HCT116 (cell line): ENCODE results near the gene THOC1. TPM values are rescaled to one million over a fixed set of nuclear protein-coding genes. Genes with fewer than 3 reads are reported as not detected.

Experiments used
- ATAC-seq: fragments of 200-7000 bp; cut with Tn5 transposase; 2 replicates; pipeline ENCODE4 v1.9.1; 2020; ENCODE audit warnings: mild to moderate bottlenecking, moderate library complexity
- BruUV-seq: library from RNA; stranded (reverse); fragments of 400-500 nt; replicated peaks from 2 replicates; lab custom pipeline; 2021; lab: Mats Ljungman, UMichigan
- CTCF ChIA-PET: fragments of 300-600 bp; sonication (Branson Sonifier 250); formaldehyde crosslinking; loops from one replicate; lab custom pipeline; 2021; ENCODE audit warnings: antibody characterized with exemption; lab: Charles Lee
- POLR2A ChIA-PET: fragments of 300-600, 350-600 bp; sonication (Branson Sonifier 250); formaldehyde crosslinking; loops from one replicate; lab custom pipeline; 2021; ENCODE audit warnings: antibody characterized with exemption; lab: Charles Lee
- RAD21 ChIA-PET, 2 experiments: fragments of 300-600 bp; sonication (Branson Sonifier 250); formaldehyde crosslinking; loops; one replicate each; lab custom pipeline; 2023; ENCODE audit warnings: low total read pairs in 2 of 2; ENCODE audit not compliant: uncharacterized antibody in 2 of 2, unreplicated experiment in 2 of 2, low non-redundant PET in 1 of 2; lab: Charles Lee
- DNase-seq: peaks from one replicate; pipeline ENCODE4 v3.0.0-alpha.2; 2010; ENCODE audit warnings: low read depth, low spot score
- H2AFZ ChIP-seq: fragments of 200-600 bp; shearing (Covaris generic), sonication (generic); 2 replicates; pipeline ENCODE4 v1.6.1; 2017; ENCODE audit warnings: low read depth, mixed run types, mixed read lengths, antibody characterized with exemption, low read length; ENCODE audit not compliant: poor library complexity, severe bottlenecking
- H3K27ac ChIP-seq: 2 replicates; pipeline ENCODE4 v1.5.1; 2012; ENCODE audit warnings: low read depth, low read length
- H3K27me3 ChIP-seq: fragments of 200-600 bp; sonication (generic); 2 replicates; pipeline ENCODE4 v1.6.1; 2016; ENCODE audit warnings: mixed run types, low read length, mixed read lengths; ENCODE audit not compliant: insufficient read depth
- H3K36me3 ChIP-seq, 2 experiments: fragments of 200-500 bp in 1 of 2; fragments of 200-600 bp in 1 of 2; sonication (Bioruptor generic) in 1 of 2; sonication (generic) in 1 of 2; 2 replicates each; pipeline versions ENCODE4 v1.5.1 to v1.6.1; 2014 to 2016; ENCODE audit warnings: low read length in 2 of 2, inconsistent platforms in 1 of 2, mixed read lengths in 1 of 2, mixed run types in 1 of 2; ENCODE audit not compliant: insufficient read depth in 2 of 2, control insufficient read depth in 1 of 2
- H3K4me1 ChIP-seq, 2 experiments: fragments of 200-600 bp in 1 of 2; sonication (generic) in 1 of 2; 2 replicates each; pipeline versions ENCODE4 v1.5.1 to v1.6.1; 2012 to 2017; ENCODE audit warnings: low read length in 2 of 2, inconsistent platforms in 1 of 2, mild to moderate bottlenecking in 1 of 2, mixed read lengths in 1 of 2, mixed run types in 1 of 2, moderate library complexity in 1 of 2; ENCODE audit not compliant: insufficient read depth in 2 of 2, control insufficient read depth in 1 of 2
- H3K4me2 ChIP-seq: fragments of 200-600 bp; sonication (generic); 2 replicates; pipeline ENCODE4 v1.6.1; 2017; ENCODE audit warnings: mixed run types, low read length, mixed read lengths
- H3K4me3 ChIP-seq, 2 experiments: fragments of 200-600 bp in 1 of 2; sonication (generic) in 1 of 2; replicated peaks in 1 of 2; 2 replicates each; pipeline ENCODE4 v1.5.1; 2011 to 2016; ENCODE audit warnings: low read length in 2 of 2, control low read depth in 1 of 2, low read depth in 1 of 2, mild to moderate bottlenecking in 1 of 2, mixed read lengths in 1 of 2, mixed run types in 1 of 2
- H3K79me2 ChIP-seq: fragments of 200-600 bp; sonication (generic); 2 replicates; pipeline ENCODE4 v1.6.1; 2017; ENCODE audit warnings: mild to moderate bottlenecking, mixed run types, low read length, moderate library complexity, mixed read lengths; ENCODE audit not compliant: insufficient read depth
- H3K9ac ChIP-seq: fragments of 200-600 bp; sonication (generic); 2 replicates; pipeline ENCODE4 v1.6.1; 2016; ENCODE audit warnings: low read length, mixed read lengths
- H3K9me2 ChIP-seq: fragments of 200-600 bp; sonication (generic), shearing (Covaris generic); 2 replicates; pipeline ENCODE4 v1.6.1; 2017; ENCODE audit warnings: mixed run types, mild to moderate bottlenecking, moderate library complexity; ENCODE audit not compliant: insufficient read depth
- H3K9me3 ChIP-seq, 2 experiments: fragments of 200-500 bp in 1 of 2; fragments of 200-600 bp in 1 of 2; sonication (Bioruptor generic) in 1 of 2; sonication (generic) in 1 of 2; 2 replicates each; pipeline ENCODE4 v1.6.1; 2014 to 2017; ENCODE audit warnings: low read length in 2 of 2, mixed read lengths in 2 of 2, inconsistent platforms in 1 of 2, low read depth in 1 of 2, mild to moderate bottlenecking in 1 of 2, mixed run types in 1 of 2, moderate library complexity in 1 of 2; ENCODE audit not compliant: control insufficient read depth in 1 of 2, insufficient read depth in 1 of 2
- H4K20me1 ChIP-seq: fragments of 200-600 bp; sonication (generic), shearing (Covaris generic); 2 replicates; pipeline ENCODE4 v1.6.1; 2017; ENCODE audit warnings: mixed run types, mild to moderate bottlenecking, moderate library complexity; ENCODE audit not compliant: insufficient read depth
- CBX3 ChIP-seq: IDR thresholded peaks from 2 replicates; pipeline ENCODE4 v1.6.1; 2012; ENCODE audit warnings: low read depth
- EGR1 ChIP-seq: IDR thresholded peaks from 2 replicates; pipeline ENCODE4 v1.6.1; 2012; ENCODE audit warnings: low read depth
- ELF1 ChIP-seq: IDR thresholded peaks from 2 replicates; pipeline ENCODE4 v1.6.1; 2012; ENCODE audit warnings: low read depth, borderline replicate concordance
- EZH2 ChIP-seq: fragments of 200-600 bp; sonication (generic); IDR thresholded peaks from 2 replicates; pipeline ENCODE4 v1.6.1; 2017; ENCODE audit warnings: antibody characterized with exemption, mixed run types
- EZH2phosphoT487 ChIP-seq: fragments of 200-600 bp; IDR thresholded peaks from 2 replicates; pipeline ENCODE4 v1.6.1; 2018; ENCODE audit warnings: antibody characterized with exemption, borderline replicate concordance
- JUND ChIP-seq: IDR thresholded peaks from 2 replicates; pipeline ENCODE4 v1.6.1; 2012
- MAX ChIP-seq: IDR thresholded peaks from 2 replicates; pipeline ENCODE4 v1.6.1; 2012
- POLR2A ChIP-seq: IDR thresholded peaks from 2 replicates; pipeline ENCODE4 v1.7.0; 2011; ENCODE audit warnings: borderline replicate concordance; ENCODE audit not compliant: insufficient read depth, insufficient read length; ENCODE audit errors: extremely low read depth
- POLR2AphosphoS5 ChIP-seq: IDR thresholded peaks from 2 replicates; pipeline ENCODE4 v1.6.1; 2011; ENCODE audit warnings: mild to moderate bottlenecking, low read depth, low read length, moderate library complexity
- RAD21 ChIP-seq: IDR thresholded peaks from 2 replicates; pipeline ENCODE4 v1.6.1; 2012; ENCODE audit warnings: low read depth, mild to moderate bottlenecking
- SIN3A ChIP-seq: IDR thresholded peaks from 2 replicates; pipeline ENCODE4 v1.6.1; 2012; ENCODE audit warnings: low read depth
- SP1 ChIP-seq: IDR thresholded peaks from 2 replicates; pipeline ENCODE4 v1.6.1; 2012; ENCODE audit warnings: low read depth
- SRF ChIP-seq: IDR thresholded peaks from 2 replicates; pipeline ENCODE4 v1.6.1; 2012; ENCODE audit warnings: low read depth
- TCF7L2 ChIP-seq: IDR thresholded peaks from 2 replicates; pipeline ENCODE4 v1.7.0; 2011; ENCODE audit warnings: borderline replicate concordance, inconsistent platforms; ENCODE audit not compliant: insufficient read depth, insufficient read length; ENCODE audit errors: extremely low read depth
- YY1 ChIP-seq: IDR thresholded peaks from 2 replicates; pipeline ENCODE4 v1.6.1; 2011; ENCODE audit warnings: low read length, low read depth, moderate library complexity, mild to moderate bottlenecking; ENCODE audit not compliant: insufficient replicate concordance; ENCODE audit errors: extremely low read depth
- ZFX ChIP-seq: fragments of 450-650 bp; IDR thresholded peaks from 2 replicates; pipeline ENCODE4 v1.6.1; 2017
- ZNF274 ChIP-seq: fragments of 200-500 bp; sonication (Bioruptor generic); IDR thresholded peaks from 2 replicates; pipeline ENCODE4 v1.6.1; 2014; ENCODE audit warnings: mild to moderate bottlenecking, low read depth, low read length, inconsistent platforms
- intact Hi-C: fragments of 100-400 bp; cut with micrococcal nuclease; formaldehyde crosslinking; loops from 2 replicates; pipeline ENCODE4 v1.10.0; 2022
- total RNA-seq: library from RNA; stranded (reverse); gene quantifications from one replicate; pipeline ENCODE4 v1.2.1, GENCODE V29; 2021; ENCODE audit not compliant: unreplicated experiment
- TF ChIP-seq, protein P1 (sequence below): IDR thresholded peaks from 2 replicates; pipeline ENCODE4 v1.6.1; 2011; ENCODE audit warnings: mild to moderate bottlenecking, low read length, moderate library complexity; ENCODE audit not compliant: insufficient replicate concordance; ENCODE audit errors: extremely low read depth
- TF ChIP-seq, protein P2 (sequence below): IDR thresholded peaks from 2 replicates; pipeline ENCODE4 v1.6.1; 2012
- TF ChIP-seq, protein P3 (sequence below), 3 experiments: fragments of 200-600 bp in 1 of 3; sonication (generic) in 1 of 3; IDR thresholded peaks in 2 of 3; conservative IDR thresholded peaks in 1 of 3; 2 replicates each; pipeline ENCODE4 v1.5.1; 2012 to 2017; ENCODE audit warnings: low read depth in 2 of 3, low read length in 2 of 3, antibody characterized with exemption in 1 of 3, borderline replicate concordance in 1 of 3, control low read depth in 1 of 3, mild to moderate bottlenecking in 1 of 3, mixed read lengths in 1 of 3, mixed run types in 1 of 3, moderate library complexity in 1 of 3; ENCODE audit not compliant: insufficient read depth in 1 of 3

The THOC1 gene
- total RNA-seq, 1 experiment from 2014 or later: 26.0 TPM

DNA sequence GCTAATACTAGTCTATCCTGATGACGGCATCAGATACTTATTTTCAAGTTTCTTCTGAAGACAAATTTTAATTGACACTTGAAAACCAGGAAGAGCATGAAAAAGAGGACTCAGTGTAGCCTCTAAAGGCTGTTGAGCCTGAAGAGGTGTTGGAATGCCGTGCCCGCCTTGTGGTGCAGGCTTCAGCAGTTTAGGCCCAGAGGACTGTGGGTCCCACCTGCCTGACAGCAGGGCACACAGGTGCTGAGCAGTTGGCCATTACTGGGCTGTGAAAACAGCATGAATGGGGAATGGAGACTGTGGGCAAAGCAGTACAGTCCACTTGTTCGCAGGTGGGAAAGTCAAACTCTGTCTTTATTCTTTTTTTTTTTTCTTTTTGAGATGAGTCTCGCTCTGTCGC, 49.8 kb upstream of the THOC1 start (continued):
- TF ChIP-seq, protein P1, sequence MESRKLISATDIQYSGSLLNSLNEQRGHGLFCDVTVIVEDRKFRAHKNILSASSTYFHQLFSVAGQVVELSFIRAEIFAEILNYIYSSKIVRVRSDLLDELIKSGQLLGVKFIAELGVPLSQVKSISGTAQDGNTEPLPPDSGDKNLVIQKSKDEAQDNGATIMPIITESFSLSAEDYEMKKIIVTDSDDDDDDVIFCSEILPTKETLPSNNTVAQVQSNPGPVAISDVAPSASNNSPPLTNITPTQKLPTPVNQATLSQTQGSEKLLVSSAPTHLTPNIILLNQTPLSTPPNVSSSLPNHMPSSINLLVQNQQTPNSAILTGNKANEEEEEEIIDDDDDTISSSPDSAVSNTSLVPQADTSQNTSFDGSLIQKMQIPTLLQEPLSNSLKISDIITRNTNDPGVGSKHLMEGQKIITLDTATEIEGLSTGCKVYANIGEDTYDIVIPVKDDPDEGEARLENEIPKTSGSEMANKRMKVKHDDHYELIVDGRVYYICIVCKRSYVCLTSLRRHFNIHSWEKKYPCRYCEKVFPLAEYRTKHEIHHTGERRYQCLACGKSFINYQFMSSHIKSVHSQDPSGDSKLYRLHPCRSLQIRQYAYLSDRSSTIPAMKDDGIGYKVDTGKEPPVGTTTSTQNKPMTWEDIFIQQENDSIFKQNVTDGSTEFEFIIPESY: no peak
- TF ChIP-seq SP1 (no peak), EZH2 (no peak), SIN3A (no peak), ZFX (no peak), TCF7L2 (no peak), MAX (no peak), POLR2AphosphoS5 (no peak), ZNF274 (no peak), YY1 (no peak)
- TF ChIP-seq, protein P2, sequence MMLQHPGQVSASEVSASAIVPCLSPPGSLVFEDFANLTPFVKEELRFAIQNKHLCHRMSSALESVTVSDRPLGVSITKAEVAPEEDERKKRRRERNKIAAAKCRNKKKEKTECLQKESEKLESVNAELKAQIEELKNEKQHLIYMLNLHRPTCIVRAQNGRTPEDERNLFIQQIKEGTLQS: no peak

GRCh38 chr18:316393-316792, 48.5 kb upstream of the THOC1 start:
- BruUV-seq: no TSS peak
- H3K9me2 ChIP-seq: no peaks in the 10 kb centered on the region
- CTCF ChIA-PET: no interaction called here
- POLR2A ChIA-PET: no interaction called here
- no peaks in the 10 kb centered on the region for H3K4me1 ChIP-seq
- no peak overlapping the region for H2AFZ ChIP-seq
- no peak overlapping the region for H3K27ac ChIP-seq
- no peaks in the 10 kb centered on the region for H4K20me1 ChIP-seq
- no peaks in the 10 kb centered on the region for H3K36me3 ChIP-seq
- intact Hi-C loops: no loop called here
- ATAC-seq (no peak), DNase-seq (no peak)
- no peaks in the 10 kb centered on the region for H3K79me2 ChIP-seq
- peaks cover 14% of the 10 kb centered on the region for H3K27me3 ChIP-seq
- H3K4me2 ChIP-seq: no peak overlapping the region
- RAD21 ChIA-PET: no interaction called here
- H3K9ac ChIP-seq: no peak overlapping the region
- no peaks in the 10 kb centered on the region for H3K9me3 ChIP-seq
- no peak overlapping the region for H3K4me3 ChIP-seq
- TF ChIP-seq RAD21 (no peak), EZH2phosphoT487 (no peak), POLR2AphosphoS5 (no peak), POLR2A (no peak), YY1 (no peak), JUND (no peak), TCF7L2 (no peak), EZH2 (no peak), SRF (no peak), ELF1 (no peak), CBX3 (no peak), EGR1 (no peak), ZNF274 (no peak)
- TF ChIP-seq, protein P1: no peak
- TF ChIP-seq, protein P3, sequence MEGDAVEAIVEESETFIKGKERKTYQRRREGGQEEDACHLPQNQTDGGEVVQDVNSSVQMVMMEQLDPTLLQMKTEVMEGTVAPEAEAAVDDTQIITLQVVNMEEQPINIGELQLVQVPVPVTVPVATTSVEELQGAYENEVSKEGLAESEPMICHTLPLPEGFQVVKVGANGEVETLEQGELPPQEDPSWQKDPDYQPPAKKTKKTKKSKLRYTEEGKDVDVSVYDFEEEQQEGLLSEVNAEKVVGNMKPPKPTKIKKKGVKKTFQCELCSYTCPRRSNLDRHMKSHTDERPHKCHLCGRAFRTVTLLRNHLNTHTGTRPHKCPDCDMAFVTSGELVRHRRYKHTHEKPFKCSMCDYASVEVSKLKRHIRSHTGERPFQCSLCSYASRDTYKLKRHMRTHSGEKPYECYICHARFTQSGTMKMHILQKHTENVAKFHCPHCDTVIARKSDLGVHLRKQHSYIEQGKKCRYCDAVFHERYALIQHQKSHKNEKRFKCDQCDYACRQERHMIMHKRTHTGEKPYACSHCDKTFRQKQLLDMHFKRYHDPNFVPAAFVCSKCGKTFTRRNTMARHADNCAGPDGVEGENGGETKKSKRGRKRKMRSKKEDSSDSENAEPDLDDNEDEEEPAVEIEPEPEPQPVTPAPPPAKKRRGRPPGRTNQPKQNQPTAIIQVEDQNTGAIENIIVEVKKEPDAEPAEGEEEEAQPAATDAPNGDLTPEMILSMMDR (IDR thresholded peaks at IDR 0.05 in 2 of 3, conservative IDR thresholded peaks at IDR 0.05 in 1 of 3; ENCODE audit: borderline replicate concordance in 1 of 3, insufficient read depth in 1 of 3, low read depth in 2 of 3, low read length in 2 of 3): no peak
- TF ChIP-seq, protein P2: no peak
